Activated CD8-positive, alpha-beta memory T cell treated with anti-CD3 and anti-CD28 coated beads for 1 hour (primary cell): ENCODE measurements around the gene SOCS7.
A peak's percentile ranks its signal among the peaks of the same experiment; 100 is the strongest.

Experiments
- DNase-seq, 2 donors: peaks; one replicate each; pipeline ENCODE4 v3.0.0-alpha.2; 2020; ENCODE audit warnings: low read depth in 1 of 2; ENCODE audit errors: extremely low read depth in 1 of 2

The SOCS7 gene

DNA sequence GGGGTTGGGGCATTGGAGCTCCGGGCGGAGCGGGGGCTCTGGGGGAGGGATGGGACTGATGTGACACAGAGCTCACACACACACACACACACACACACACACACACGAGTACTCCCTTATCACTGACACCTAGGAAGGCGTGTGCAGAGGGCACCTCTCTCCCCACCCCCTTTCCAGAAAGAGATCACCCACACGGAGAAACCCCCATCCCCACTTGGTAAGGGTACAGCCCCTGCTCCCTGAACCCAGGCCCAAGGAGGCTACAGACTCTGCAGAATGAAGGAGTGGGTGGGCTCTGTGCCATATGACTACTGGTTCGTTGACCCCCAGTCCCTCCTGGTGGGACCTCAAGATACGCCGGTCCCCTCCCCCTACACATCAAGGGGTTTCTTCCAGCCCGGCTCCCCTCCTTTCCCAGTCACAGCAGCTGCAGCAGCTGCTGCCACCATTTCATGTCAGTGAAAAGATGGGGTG, 67.9 kb downstream of the SOCS7 start:
- DNase-seq = no peak

DNA sequence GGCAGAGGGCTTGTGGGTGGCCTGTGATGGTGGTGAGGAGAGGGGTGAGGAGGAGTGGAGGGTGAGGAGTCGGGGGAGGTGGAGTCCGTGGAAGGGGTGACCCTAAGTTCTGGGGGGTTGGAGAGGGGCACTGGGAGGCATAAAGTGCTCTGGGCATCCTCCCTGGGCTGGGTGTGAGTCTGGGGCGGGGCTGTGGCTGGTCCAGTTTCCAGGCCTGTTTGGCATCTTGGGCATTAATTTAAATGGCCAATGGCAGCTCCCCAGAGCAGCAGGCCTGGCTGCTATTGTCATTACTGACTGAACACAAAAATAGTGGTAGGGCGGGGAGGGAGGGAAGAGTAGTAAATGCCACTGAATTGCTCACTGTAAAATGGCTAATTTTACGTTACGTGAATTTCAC, 68.9 kb downstream of the SOCS7 start:
- no peak for DNase-seq

DNA sequence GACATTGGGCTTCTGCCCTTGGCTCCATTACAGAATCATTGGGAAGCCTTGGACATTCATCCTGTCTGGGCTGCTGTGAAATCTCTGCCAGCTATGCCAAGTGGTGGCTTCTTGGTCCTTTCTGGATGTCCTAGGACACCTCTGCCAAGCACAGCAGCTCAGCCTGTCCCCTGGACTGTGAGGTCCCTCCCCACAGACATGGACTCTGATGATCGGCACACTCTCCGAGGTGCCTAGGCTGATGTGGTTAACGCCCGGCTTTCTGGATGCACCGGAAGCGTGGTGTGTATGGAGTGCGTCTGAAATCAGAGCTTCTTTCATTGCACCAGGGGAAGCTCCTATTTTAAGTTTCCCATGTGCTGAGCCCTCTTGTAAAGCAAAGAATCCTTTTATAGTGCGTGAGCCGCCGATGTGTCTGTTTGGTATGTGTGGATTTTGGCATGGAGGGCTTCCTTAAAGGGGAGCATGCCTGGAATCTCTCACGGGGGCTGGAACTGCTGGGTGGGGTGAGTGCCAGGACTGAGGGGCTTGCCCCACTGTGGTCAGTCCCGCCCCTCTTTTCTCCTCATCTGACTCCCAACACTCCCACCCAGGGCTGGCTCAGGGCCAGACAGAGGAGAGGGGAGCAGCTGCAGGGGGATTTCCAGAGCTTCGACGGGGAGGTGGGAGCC, 69.7 kb downstream of the SOCS7 start:
- no peak for DNase-seq

GRCh38 chr17:38421871-38422827, 70.5 kb downstream of the SOCS7 start:
- no peak for DNase-seq

- no peak for DNase-seq
These were observed 72.8 kb downstream of the SOCS7 start for GRCh38 chr17:38424297-38424972.

DNA sequence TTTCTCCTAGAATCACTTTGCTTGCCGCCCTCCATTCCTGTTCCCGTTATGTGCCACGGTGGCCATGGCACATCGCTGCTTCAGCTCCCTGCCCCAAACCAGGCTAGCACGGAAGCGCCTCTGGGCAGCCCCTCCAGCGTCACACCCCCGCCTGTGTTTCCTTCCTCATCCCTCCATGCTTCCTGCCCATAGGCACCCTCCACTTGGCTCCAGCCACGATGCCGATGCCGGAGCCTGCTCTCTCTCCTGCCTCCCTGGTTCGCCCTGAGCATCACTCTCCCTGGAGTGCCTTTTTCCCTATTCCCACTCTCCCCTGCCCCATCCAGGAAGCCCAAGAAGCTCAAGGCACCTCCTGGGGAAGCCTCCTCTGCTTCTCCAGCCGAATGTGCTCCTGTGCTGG, 73.4 kb downstream of the SOCS7 start:
- no peak for DNase-seq

GRCh38 chr17:38425744-38426143, 74.1 kb downstream of the SOCS7 start:
- DNase-seq = no peak

GRCh38 chr17:38426441-38426840, 74.8 kb downstream of the SOCS7 start:
- DNase-seq = no peak

DNA sequence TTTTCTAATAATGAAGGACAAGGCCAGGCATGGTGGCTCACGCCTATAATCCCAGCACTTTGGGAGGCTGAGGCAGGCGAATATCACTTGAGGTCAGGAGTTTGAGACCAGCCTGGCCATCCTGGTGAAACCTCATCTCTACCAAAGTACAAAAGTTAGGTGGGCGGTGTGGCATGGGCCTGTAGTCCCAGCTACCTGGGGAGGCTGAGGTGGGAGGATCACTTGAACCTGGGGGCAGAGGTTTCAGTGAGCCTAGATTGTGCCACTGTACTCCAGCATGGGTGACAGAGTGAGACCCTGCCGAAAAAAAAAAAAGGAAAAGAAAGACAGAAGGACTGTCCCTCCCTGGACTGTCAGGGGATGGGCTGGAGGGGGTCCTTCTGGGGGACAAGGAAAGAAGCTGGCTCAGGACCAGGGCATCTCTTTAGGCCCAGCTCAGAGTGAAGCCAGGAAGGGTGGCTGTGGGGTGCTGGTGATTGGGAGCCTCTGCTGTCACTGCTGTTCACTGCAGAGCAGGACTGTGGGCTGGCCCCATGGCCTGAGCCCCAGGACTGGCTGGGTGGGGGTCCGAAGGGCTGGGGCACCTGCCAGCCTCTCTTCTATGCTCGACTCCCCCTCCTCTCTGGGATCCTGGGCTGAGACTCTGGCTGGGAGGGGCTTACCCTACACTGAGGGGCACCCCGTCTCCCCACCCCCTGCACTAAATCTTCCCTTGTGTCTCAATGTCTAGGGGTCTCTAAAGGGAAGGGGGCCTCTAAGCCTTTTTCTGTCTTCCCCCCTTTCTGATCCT, 75.7 kb downstream of the SOCS7 start:
- DNase-seq = no peak

- DNase-seq = peak in 1 of 2 donors; percentile 24
These were observed 76.5 kb downstream of the SOCS7 start, which contains the start of gene ARHGAP23 for GRCh38 chr17:38428112-38428642. ARHGAP23 (plus strand) TSS chr17:38428464; CDS start chr17:38428486, 22 bp downstream.

DNA sequence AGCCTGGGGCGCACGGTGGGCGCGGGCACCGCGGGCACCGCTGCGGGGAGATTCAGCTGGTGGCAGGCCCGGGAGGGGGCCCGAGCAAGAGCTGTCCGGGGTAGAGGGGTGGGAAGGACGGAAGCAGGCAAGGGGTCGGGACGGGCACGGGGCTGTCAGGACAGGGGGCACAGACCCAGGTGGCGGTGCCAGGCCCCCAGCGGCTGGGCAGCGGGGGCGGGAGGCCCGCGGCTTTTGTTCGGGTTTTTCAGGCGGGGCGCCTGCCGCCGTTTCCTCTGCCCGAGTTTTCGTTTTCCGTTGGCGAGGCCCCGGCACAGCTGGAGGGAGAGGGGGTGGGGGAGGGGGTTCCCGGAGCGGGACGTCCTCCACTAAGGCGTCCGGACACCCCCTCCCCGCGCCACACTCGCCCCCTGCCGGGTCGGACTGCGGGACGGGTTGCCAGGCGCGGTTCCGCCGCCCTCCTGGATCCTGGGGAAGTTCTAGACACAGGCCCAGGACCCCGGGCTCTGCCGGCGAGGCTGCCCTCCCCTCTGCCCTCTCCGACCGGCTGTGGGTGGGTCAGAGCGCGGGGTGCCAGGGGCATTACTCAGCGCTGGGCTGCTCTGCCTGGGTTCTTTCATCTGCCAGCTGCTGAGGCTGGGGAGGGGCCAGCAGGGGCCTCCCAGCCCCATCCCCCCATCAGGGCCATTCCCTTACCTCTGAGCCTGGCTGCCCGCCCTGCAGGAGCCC, 77.2 kb downstream of the SOCS7 start:
- DNase-seq = no peak

DNA sequence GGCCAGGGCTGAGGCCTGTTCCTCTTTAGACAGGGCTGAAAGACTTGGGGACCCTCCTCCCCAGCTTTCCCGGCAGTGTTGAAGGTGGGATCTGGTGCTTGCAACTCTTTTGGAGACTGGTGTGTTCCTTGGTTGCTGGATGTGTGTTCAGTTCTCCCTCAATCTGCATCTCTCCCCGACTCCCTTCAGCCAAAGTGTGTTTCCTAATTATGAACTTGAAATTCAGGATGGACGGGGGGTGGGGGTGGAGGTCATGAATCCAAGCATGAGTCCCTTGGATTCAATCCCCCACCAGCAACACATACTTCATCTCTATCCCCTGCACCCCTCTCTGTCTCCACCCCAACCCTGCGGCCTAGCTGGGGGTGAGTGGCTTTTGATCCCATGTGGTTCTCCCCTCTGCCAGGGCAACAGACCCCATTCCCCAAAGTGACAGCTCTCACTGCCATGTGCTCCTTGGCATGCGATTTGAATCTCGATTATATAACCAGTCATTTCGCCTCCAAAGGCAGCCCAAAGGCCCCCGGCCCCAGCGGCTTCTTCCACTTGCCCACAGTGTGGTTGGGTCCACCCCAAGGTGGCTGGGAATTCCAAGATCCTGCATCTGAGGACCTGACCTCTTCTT, 77.9 kb downstream of the SOCS7 start:
- DNase-seq = no peak

GRCh38 chr17:38430316-38430715, 78.7 kb downstream of the SOCS7 start:
- DNase-seq = no peak

DNA sequence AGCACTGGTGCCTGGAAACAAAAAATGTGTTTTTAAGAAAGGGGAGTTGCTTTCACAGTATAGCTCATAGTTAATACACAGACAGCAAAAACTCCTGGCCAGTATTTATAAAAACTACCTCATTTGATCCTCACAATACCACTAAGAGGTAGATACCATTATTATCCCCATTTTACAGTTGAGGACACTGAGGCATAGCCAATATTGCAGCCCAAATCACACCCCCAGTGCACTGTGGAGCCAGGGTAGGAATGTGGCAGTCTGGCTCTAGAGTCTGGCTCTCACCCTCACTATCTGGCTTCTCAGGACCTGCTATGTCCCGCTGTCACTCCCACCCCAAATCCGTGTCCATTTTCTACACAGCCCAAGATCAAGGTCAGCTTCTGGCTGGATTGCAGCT, 79.2 kb downstream of the SOCS7 start:
- DNase-seq = no peak

DNA sequence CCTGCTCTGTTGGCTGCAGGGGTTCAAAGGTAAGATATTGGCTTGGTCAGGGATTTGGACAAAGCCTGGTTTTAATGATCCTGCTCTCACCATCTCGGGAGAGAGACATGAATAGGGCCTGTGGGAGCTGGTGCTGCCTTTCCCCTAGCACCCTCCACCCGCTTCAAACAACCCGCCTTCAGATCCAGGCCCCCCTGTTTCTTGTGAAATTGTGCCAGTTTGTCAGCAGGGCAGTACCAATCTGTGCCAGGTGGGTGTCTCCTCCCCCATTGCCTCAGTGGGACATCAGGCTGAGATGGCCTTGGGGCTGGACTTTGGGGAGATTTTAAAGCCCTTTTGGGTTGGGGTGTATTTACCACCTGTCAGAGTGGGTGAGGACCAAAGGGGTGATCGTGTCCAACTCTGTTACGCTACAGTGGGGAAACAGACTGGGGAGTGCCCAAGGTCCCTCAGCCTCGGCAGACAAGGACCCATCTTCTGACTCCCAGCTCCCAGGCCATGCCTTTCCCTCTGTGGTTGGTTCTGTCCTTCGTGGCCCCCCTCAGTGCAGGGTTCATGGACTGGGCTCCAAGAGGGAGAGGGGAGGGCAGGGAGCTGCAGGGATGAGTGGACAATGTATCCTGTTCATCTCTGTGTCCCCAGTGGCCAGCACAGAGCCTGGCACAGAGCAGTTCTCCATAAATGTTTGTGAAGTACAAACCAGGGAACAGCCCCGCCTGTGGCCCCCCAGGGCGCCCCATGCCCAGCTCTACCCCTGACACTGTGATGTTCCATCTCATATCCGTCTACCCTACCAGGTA, 79.9 kb downstream of the SOCS7 start:
- DNase-seq = no peak

DNA sequence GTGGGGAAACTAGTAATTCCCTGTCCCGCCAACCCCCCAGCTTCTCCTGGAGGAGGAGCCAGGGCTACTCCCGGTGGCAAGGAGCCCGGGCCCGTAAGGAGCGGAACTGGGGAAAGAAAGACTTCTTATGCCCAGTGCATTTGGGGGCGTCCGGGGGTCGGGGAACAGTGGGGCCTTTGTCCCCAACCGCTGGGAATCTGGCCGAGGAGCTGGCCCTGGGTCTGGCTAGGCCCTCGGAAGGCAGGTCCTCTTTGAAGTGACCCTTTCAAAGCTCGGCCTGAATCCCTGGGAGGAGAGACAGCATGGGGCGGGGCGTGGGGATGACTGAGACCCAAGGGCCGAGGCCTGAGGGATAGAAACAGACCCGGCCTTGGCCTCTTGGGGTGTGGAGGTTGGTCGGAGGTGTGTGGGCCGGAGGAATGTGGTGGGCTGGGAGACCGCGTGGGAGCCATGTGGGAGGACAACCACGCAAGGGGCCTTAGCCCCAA, 82.6 kb downstream of the SOCS7 start:
- no peak for DNase-seq

- DNase-seq = no peak
These were observed 84.2 kb downstream of the SOCS7 start for GRCh38 chr17:38435795-38436194.

GRCh38 chr17:38436386-38436785, 84.7 kb downstream of the SOCS7 start:
- no peak for DNase-seq
